ENCODE measurements around the gene CPA2. TPM values are rescaled to one million over a fixed set of nuclear protein-coding genes. Genes with fewer than 3 reads are reported as not detected.

Gene CPA2
- total and polyA plus RNA-seq, 5 donors = 0.05 to 0.67 TPM; not detected in 3

Other genes with a start within 250 kb of the CPA2 start
- gene ZC3HC1, start 215.5 kb upstream of the CPA2 start, total RNA-seq = 10 to 100 TPM; 14.8 to 17.1 (median 16.6) TPM
- gene ZC3HC1, start 215.5 kb upstream of the CPA2 start, polyA plus RNA-seq = 15.4 TPM
- 10 to 100 TPM; 24.3 to 29.4 (median 26.5) TPM for gene KLHDC10, start 196.3 kb upstream of the CPA2 start, total RNA-seq
- 8.6 TPM for gene KLHDC10, start 196.3 kb upstream of the CPA2 start, polyA plus RNA-seq
- 1 to 10 TPM; 8.9 to 9.8 (median 9.3) TPM for gene TMEM209, start 61.5 kb upstream of the CPA2 start, total RNA-seq
- gene TMEM209, start 61.5 kb upstream of the CPA2 start, polyA plus RNA-seq = 5.2 TPM
- not detected for gene SSMEM1, start 59.0 kb upstream of the CPA2 start, total RNA-seq
- not detected for gene SSMEM1, start 59.0 kb upstream of the CPA2 start, polyA plus RNA-seq
- under 1 TPM in 3 of 4 donors, not detected in 1; 0.34 to 0.84 (median 0.65) TPM for gene CPA4, start 26.3 kb downstream of the CPA2 start, total RNA-seq
- 0.02 TPM for gene CPA4, start 26.3 kb downstream of the CPA2 start, polyA plus RNA-seq
- not detected for gene CPA5, start 78.0 kb downstream of the CPA2 start, total RNA-seq
- not detected for gene CPA5, start 78.0 kb downstream of the CPA2 start, polyA plus RNA-seq
- 1 to 10 TPM in 1 of 4 donors, not detected in 3; 1.0 TPM for gene CPA1, start 113.6 kb downstream of the CPA2 start, total RNA-seq
- 0.36 TPM for gene CPA1, start 113.6 kb downstream of the CPA2 start, polyA plus RNA-seq
- gene CEP41, start 174.2 kb downstream of the CPA2 start, total RNA-seq = 1 to 10 TPM; 5.6 to 7.5 (median 6.3) TPM
- gene CEP41, start 174.2 kb downstream of the CPA2 start, polyA plus RNA-seq = 3.0 TPM
- gene MEST, start 225.2 kb downstream of the CPA2 start, total RNA-seq = 10 to 100 TPM; 16.2 to 29.7 (median 20.3) TPM
- 8.2 TPM for gene MEST, start 225.2 kb downstream of the CPA2 start, polyA plus RNA-seq